Ovary (tissue), 9 donors: ENCODE measurements around the gene FCRL6. TPM values are rescaled to one million over a fixed set of nuclear protein-coding genes. Genes with fewer than 3 reads are reported as not detected.

ENCODE experiments used
- DNase-seq, 5 donors: peaks; one replicate each; pipeline ENCODE4 v3.0.0-alpha.2; 2019 to 2020
- H3K27ac ChIP-seq, 2 donors: fragments of 200-600 bp; one replicate each; pipeline versions ENCODE4 v1.5.1 to v1.8.0; 2019 to 2022
- H3K27me3 ChIP-seq: fragments of 200-600 bp; one replicate; pipeline ENCODE4 v1.8.0; 2022
- H3K36me3 ChIP-seq: fragments of 200-600 bp; sonication (generic); one replicate; pipeline ENCODE4 v1.5.1; 2019
- H3K4me1 ChIP-seq: one replicate; pipeline ENCODE4 v1.8.1; 2013; ENCODE audit warnings: mild to moderate bottlenecking, moderate library complexity; ENCODE audit not compliant: insufficient read depth
- H3K4me3 ChIP-seq: fragments of 200-600 bp; sonication (generic); one replicate; pipeline ENCODE4 v1.5.1; 2017
- H3K9me3 ChIP-seq, 2 donors: fragments of 200-600 bp in 1 of 2; sonication (generic) in 1 of 2; one replicate each; pipeline versions ENCODE4 v1.5.1 to v1.8.1; 2013 to 2019; ENCODE audit warnings: mild to moderate bottlenecking in 1 of 2, moderate library complexity in 1 of 2
- EP300 ChIP-seq: sonication (generic); formaldehyde crosslinking; IDR thresholded peaks from one replicate; pipeline ENCODE4 v1.6.1; 2017; ENCODE audit warnings: antibody characterized with exemption
- POLR2A ChIP-seq: fragments of 450-650 bp; IDR thresholded peaks from one replicate; pipeline ENCODE4 v1.6.1; 2017; ENCODE audit warnings: antibody characterized with exemption, mild to moderate bottlenecking, moderate library complexity
- WGBS, 3 donors: extraction: QIAGEN DNeasy Blood & Tissue Kit in 1 of 3; methylation state at CpG; one replicate each; pipeline versions ENCODE4 v1.1.5 to v1.1.7; 2013 to 2017; 5-methylcytosine and 5-hydroxymethylcytosine counted together
- intact Hi-C, 4 donors: fragments of 100-400 bp; cut with DNase I; formaldehyde crosslinking; loops; one replicate each; pipeline versions ENCODE4 v1.11.0 to v1.15.1; 2022 to 2023
- polyA plus RNA-seq, 2 donors: library from polyadenylated mRNA; stranded (reverse); fragments of 200-250 nt in 1 of 2; fragments of 350-450 nt in 1 of 2; fragmentation: Illumina TruSeq in 1 of 2; extraction: RNeasy Lipid Tissue Mini Kit (QIAGEN cat#74804) in 1 of 2; gene quantifications; one replicate each; pipeline ENCODE4 v1.2.3, GENCODE V29; 2013 to 2014
- total RNA-seq, 7 donors: library from RNA; depleted of rRNA in 2 of 7; stranded (reverse); fragments of >200 nt in 2 of 7; fragmentation: NEBNext Ultra II Directional in 3 of 7; extraction: Animal tissue kit (Norgen Biotek cat#: 25700) in 3 of 7; gene quantifications; one replicate each; pipeline versions ENCODE4 v1.1.0 to v1.2.4, GENCODE V29; 2016 to 2023
- TF ChIP-seq, protein P1 (sequence below), 3 donors: fragments of 450-650 bp in 2 of 3; fragments of 200-600 bp in 1 of 3; IDR thresholded peaks; one replicate each; pipeline versions ENCODE4 v1.5.1 to v1.8.0; 2016 to 2022; ENCODE audit warnings: antibody characterized with exemption in 3 of 3, mild to moderate bottlenecking in 1 of 3
- donor health status: DM: no; HTN: no; CAD: no; lungs with moderate emphysema.
- donor health status: DM: no; HTN: no; CAD: no.
- donor health status: Bipolar disorder and iron deficiency.
- donor health status: DM: yes; HTN: yes; CAD: no.
- donor health status: DM: no; HTN: no; CAD: no.
- donor health status: DM: yes; HTN: yes; CAD: no.

The FCRL6 gene
- total and polyA plus RNA-seq, 9 donors, result 0.08 to 2.3 (median 0.20) TPM; not detected in 2

DNA sequence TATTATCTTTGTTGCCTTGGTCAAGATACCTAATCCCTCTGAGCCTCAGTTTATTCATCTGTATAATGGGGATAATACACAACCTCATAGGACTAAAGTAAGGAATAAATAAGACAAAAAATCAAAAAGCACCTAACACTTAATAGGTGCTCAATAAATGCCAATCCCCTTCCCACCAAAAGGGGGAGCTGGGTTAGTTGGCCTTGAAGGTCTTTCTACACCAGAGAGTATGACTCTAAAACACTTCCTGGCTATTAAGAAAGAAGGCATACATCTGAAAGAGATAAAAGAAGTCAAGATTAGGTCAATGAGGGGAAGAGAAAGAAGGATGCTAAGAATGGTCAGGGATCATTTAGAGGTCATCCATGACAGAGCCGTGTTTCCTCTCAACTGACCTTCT, 49.2 kb downstream of the FCRL6 start:
- no peaks in the 10 kb centered on the region for H3K9me3 ChIP-seq
- WGBS, 3 donors, result 71 to 76% (median 75%) methylated on average over 1 of the region's 1 CpG
- intact Hi-C loops, result loop anchor here in 3 of 4 donors (10.0 kb wide), 2 partner anchors 73 to 1857 kb away; partner anchors contain the start of genes TAGLN2 (in 2 of the 3) and KIRREL1 (in 1 of the 3)
- DNase-seq, result no peak
- peaks cover 3% of the 10 kb centered on the region for H3K4me1 ChIP-seq
- H3K4me3 ChIP-seq, result no peak overlapping the region
- H3K36me3 ChIP-seq, result no peaks in the 10 kb centered on the region
- no peak overlapping the region for H3K27ac ChIP-seq
- no peaks in the 10 kb centered on the region for H3K27me3 ChIP-seq
- TF ChIP-seq, protein P1, sequence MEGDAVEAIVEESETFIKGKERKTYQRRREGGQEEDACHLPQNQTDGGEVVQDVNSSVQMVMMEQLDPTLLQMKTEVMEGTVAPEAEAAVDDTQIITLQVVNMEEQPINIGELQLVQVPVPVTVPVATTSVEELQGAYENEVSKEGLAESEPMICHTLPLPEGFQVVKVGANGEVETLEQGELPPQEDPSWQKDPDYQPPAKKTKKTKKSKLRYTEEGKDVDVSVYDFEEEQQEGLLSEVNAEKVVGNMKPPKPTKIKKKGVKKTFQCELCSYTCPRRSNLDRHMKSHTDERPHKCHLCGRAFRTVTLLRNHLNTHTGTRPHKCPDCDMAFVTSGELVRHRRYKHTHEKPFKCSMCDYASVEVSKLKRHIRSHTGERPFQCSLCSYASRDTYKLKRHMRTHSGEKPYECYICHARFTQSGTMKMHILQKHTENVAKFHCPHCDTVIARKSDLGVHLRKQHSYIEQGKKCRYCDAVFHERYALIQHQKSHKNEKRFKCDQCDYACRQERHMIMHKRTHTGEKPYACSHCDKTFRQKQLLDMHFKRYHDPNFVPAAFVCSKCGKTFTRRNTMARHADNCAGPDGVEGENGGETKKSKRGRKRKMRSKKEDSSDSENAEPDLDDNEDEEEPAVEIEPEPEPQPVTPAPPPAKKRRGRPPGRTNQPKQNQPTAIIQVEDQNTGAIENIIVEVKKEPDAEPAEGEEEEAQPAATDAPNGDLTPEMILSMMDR (IDR thresholded peaks at IDR 0.05), result no peak
- no peak for TF ChIP-seq EP300
- no peak for TF ChIP-seq POLR2A

DNA sequence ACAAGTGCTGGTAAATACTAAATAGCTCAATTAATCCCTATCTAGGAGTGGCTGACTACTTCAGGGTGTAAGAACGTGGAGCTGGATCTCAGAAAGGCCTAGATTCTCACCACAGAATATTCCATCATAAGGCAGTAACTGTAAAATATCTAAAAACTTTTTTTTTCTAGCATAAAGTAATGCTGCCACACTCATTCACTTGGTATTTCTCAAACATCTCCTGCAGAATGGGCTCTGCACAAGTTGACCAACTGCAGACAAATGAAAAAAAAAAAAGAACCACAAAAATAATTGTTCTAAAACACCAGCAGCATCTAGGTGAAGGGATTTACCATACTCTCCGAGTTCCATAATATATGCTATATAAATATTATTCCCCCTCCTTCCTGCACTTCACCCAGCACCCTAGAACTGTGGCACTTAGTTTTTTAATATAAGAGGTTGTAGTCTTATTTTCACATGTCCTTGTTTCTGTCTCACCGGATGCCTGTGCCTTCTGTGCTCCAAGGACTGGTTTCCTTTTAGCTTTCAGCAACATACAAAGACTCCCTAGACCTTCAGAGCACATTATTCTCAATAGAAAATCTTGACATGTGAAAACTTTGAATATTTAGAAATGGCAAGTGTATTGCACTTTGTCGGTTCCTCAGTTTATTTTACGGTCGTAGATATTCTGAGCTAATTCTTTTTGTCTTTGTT, 51.4 kb downstream of the FCRL6 start:
- TF ChIP-seq POLR2A (no peak), EP300 (no peak)
- TF ChIP-seq, protein P1 (IDR thresholded peaks at IDR 0.05), result no peak
- Histone ChIP-seq H3K4me1 (peaks cover 3% of the 10 kb centered on the region), H3K27me3 (no peaks in the 10 kb centered on the region), H3K4me3 (peak overlapping the region; percentile 73), H3K36me3 (no peaks in the 10 kb centered on the region), H3K9me3 (no peaks in the 10 kb centered on the region), H3K27ac (peak overlapping the region; percentile 90 to 98)
- intact Hi-C loops, result loop anchor here in 3 of 4 donors (2.0 to 10.0 kb wide), 3 partner anchors 55 to 1859 kb away; partner anchors contain the start of genes TAGLN2 (in 2 of the 3) and KIRREL1 (in 1 of the 3)
- 20 to 23% (median 22%) methylated on average over 6 of the region's 6 CpGs for WGBS, 3 donors
- DNase-seq, result no peak

DNA sequence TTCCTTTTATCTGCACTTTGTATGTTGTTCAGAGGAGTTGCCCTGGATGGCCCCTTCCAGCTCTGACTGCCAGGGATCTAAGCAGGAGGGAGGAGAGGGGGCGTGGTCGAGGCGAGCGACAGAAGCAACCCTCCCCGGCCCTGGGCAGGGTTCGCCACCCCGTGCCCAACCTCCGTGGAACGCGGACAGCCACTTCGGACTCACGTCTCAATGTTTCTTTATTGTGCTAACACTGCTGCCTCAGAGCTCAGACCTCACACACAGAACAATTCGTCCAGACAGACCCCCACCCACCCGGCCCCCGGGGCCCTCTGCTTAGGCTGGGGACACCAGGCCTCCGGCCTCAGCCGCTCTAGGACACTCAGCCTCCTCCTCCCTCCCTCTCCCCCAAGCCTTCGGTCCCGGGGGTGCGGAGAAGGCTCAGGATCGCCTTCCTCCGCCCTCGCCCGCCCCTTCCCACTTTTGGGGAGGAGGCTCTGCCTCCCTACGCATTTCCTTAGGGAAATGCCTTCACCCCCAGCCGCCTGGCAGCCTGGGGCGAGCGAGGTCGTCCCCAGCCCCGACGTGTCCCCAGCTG, 52.0 kb downstream of the FCRL6 start:
- intact Hi-C loops, result loop anchor here in 3 of 4 donors (10.0 kb wide), 2 partner anchors 71 to 1859 kb away; partner anchors contain the start of genes TAGLN2 (in 2 of the 3) and KIRREL1 (in 1 of the 3)
- H3K4me3 ChIP-seq, result peak overlapping the region; percentile 73
- 1% methylated on average over 28 to 31 of the region's 31 CpGs for WGBS, 3 donors
- peak overlapping the region; percentile 90 to 98 for H3K27ac ChIP-seq
- H3K9me3 ChIP-seq, result no peaks in the 10 kb centered on the region
- H3K36me3 ChIP-seq, result no peaks in the 10 kb centered on the region
- H3K27me3 ChIP-seq, result no peaks in the 10 kb centered on the region
- TF ChIP-seq, protein P1 (IDR thresholded peaks at IDR 0.05), result no peak
- no peak for TF ChIP-seq POLR2A
- no peak for TF ChIP-seq EP300
- H3K4me1 ChIP-seq, result peaks cover 3% of the 10 kb centered on the region
- DNase-seq, result peak; percentile 75 to 84 (median 79)

DNA sequence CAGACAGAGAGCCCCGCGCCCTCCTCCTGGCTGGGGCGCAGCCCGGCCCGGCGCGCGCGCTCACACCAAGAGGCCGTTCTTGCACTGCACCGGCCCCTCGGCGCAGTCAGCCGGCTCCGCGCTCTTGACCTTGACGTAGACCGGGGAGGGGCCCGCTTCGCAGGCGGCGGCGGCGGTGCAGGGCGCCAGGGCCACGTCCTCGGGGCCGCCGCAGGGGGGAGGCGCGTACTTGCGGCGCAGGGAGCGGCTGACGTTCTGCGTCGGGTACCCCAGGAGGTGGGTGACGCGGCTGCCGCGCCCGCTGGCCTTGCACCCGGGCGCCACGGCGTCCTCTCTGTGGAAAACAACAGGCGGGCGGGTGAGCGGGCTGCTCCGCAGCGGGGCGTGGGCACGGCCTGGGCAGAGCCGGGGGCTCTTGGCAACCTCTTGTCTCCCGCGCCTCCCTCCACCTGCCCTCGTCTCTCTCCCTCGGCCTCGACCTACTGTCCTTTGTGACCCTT, 52.6 kb downstream of the FCRL6 start:
- WGBS, 3 donors, result 0 to 1% (median 0%) methylated on average over 14 to 59 of the region's 59 CpGs
- Histone ChIP-seq H3K36me3 (no peaks in the 10 kb centered on the region), H3K27ac (peak overlapping the region; percentile 90 to 98), H3K4me1 (peaks cover 3% of the 10 kb centered on the region), H3K4me3 (peak overlapping the region; percentile 73), H3K27me3 (no peaks in the 10 kb centered on the region), H3K9me3 (no peaks in the 10 kb centered on the region)
- intact Hi-C loops, result loop anchor here in 3 of 4 donors (10.0 kb wide), 2 partner anchors 70 to 1860 kb away; partner anchors contain the start of genes TAGLN2 (in 2 of the 3) and KIRREL1 (in 1 of the 3)
- peak; percentile 89 to 94 (median 91) for DNase-seq
- TF ChIP-seq POLR2A, result peak; percentile 82
- TF ChIP-seq, protein P1 (IDR thresholded peaks at IDR 0.05), result peak in 2 of 3 donors; percentile 11 to 49
- no peak for TF ChIP-seq EP300
